H54 (cell line): ENCODE results near the gene FLOT1.
A peak's percentile ranks its signal among the peaks of the same experiment; 100 is the strongest.

Experiments
- DNase-seq: peaks from one replicate; pipeline ENCODE4 v3.0.0; 2011; ENCODE audit warnings: low spot score, mixed read lengths; ENCODE audit not compliant: insufficient read length
- FAIRE-seq: peaks from 3 replicates; lab custom pipeline; 2011; peaks lifted over from hg19 to GRCh38; lab: Jason Lieb, UNC
- POLR2A ChIP-seq: IDR thresholded peaks from 2 replicates; pipeline ENCODE4 v1.6.1; 2011; ENCODE audit warnings: low read depth, mild to moderate bottlenecking, low read length

The FLOT1 gene, protein sequence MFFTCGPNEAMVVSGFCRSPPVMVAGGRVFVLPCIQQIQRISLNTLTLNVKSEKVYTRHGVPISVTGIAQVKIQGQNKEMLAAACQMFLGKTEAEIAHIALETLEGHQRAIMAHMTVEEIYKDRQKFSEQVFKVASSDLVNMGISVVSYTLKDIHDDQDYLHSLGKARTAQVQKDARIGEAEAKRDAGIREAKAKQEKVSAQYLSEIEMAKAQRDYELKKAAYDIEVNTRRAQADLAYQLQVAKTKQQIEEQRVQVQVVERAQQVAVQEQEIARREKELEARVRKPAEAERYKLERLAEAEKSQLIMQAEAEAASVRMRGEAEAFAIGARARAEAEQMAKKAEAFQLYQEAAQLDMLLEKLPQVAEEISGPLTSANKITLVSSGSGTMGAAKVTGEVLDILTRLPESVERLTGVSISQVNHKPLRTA

DNA sequence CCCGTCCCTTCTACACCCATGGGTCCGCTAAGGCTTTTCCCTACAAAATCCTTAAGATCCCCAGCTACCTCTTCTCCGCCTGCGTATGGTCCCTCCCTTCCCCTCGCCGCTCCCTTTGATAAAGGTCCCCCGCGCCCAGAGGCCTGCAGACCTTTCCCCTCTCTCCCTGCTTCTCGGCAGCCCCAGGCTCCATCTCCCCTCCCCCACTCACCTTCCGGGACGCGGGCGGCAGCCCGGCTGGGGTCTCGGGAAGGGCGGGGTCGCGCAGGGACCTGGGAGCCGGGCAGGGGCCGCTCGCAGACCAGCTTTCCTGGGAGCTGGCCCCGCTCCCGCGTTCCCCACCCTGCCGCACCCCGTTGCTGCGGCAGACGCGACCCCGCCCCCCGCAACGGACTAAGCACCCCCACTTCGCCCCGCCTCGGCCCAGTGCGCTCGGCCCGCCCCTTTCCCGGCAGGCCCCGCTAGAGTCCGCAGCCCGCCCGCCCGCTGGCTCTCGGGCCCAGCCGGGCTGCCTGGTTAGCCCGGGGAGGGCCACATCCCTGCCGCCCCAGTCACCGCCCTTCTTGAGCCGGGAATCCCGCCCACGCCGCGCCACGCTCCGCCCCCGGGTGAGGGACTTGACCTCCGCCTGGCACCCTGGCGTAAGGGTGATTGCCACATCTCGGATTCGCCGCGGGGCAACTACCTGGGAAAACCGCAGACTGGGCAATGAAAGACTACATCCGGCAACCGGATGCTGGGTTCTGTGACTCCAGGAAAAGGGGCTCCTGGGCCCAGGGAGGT lies at the start of gene FLOT1:
TSS of gene FLOT1 (minus strand) at position 372 of the 783 bp plus-strand sequence. CDS start 498 bp downstream, outside the sequence.
- DNase-seq (peak; percentile 77), FAIRE-seq (no peak)
- TF ChIP-seq POLR2A = no peak; the same call in none of the 2 replicates

DNA sequence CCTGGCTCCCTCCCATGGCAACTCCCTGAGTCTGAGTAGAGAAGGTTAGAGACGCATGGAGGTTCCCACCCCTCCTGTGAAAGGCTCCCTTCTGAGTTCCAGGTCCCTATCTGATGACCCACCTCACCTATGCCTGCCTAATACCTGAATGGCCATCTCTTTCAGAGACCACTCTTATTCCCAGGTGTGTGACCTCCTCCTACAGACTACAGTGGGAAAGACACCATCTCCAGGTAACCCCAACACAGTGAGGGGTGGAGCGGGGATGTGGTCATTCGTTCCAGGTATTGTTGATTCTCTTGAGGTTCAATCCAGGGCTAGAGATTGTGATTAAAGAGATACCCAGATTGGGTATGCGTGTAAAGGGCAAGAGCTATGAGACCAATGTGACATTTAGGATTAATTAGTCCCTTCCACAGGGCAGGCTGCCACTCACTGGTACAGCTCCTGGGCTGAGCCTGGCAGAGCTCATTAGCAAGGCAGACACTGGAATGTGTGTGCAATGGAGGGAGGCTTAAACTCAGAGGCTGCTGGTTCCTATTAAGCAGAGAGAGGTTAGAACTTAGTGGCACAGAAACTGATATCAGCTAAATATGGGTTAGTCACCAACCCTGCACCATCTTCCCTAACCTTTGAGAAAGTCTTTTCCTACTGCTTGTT lies 48.4 kb upstream of the FLOT1 start:
- DNase-seq (no peak), FAIRE-seq (no peak)
- no peak for TF ChIP-seq POLR2A

DNA sequence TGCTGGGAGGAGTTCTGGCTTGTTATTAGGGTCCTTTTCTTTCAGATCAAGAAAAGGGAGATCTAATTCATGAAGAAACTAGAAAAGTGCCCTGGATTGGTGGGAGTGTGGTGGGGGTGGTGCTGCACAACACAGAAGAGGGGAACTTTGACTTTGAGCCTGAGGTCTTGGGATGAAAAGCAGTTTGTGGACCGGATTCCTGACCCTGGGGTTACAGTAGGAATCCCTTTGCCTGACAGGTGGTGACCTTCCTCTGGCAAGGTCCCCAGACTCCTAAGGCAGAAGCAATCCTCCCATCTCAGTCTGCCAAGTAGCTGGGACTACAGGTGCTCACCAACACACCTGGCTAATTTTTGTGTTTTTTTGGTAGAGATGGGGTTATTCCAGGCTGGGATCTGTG lies 47.1 kb upstream of the FLOT1 start:
- DNase-seq (no peak), FAIRE-seq (no peak)
- TF ChIP-seq POLR2A = no peak

DNA sequence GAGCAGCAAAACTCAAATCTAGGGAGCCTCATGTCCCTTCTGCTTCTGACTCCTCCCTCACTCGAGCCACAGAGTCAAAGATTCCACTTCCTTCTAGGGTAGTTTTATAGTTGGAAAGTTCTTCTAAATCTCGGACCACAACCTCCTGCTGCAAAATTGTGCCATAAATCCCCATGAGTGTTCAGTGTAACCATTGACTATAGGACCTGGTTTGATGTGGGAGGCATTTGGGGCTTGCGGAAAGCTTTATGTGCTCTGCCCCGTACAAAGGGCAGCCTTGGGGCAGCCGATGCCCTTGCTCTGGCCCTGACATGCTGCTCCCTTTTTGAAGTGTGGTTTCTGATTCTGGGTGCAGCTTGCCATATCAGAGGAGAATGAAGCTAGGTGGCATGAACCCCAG lies 45.5 kb upstream of the FLOT1 start:
- FAIRE-seq (no peak), DNase-seq (no peak)
- TF ChIP-seq POLR2A = no peak

DNA sequence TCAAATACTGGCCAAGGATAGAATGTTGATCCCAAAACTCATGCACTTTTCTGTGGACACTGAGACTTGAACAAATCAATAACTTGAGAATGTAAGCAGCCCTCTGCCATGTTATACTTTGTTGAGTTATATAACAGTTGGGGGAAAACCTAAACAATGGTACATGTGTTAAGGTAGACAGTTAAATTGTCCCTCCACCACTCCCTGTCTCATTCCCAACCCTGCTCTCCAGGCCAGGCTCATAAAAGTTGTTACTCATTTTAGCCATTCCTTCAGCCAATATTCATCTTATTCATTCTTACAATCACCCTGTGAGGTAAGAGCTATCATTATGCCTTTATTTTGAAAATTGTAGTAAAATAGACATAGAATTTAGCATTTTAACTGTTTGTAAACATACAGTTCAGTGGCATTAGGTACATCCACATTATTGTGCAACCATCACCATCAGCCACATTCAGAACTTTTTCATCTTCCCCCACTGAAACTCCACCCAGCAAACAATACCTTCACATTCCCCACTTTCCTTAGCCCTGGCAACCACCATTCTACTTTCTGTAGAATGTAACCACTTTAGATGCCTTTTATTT lies 40.0 kb upstream of the FLOT1 start:
- no peak for FAIRE-seq
- no peak for DNase-seq
- no peak for TF ChIP-seq POLR2A

DNA sequence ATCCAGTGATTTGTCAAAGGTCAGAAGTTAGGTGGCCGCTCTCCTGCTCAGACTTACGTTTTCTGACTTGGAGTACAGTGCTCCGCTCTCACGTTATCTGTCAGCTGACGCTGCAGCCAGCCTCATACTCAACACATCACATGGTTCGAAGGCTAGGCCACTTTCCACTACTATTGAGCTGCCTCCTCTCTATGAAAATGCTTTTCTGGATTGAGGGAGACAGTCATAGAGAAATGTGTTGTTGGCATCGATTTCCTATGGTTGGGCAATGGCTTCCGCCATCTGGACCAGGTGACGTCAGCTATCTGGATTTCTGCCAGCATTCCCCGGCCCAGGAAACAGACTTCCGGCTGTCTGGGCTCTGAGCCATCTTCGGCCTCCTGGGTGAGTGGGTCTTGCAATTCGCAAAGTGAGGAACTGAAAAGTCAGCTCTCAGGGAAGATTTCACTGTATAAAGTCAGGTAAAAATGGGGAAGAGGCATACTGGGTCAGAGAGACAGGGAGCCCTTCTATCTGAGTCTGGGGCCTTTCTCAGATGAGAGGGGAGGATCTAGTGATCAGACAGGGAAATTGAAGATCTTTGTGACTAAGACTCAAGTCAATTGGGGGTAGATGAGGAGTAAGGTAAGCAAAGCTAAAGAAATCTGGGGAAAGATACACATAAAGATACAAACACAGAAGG lies 39.4 kb upstream of the FLOT1 start:
- peak; percentile 80 for FAIRE-seq
- TF ChIP-seq POLR2A = no peak
- peak; percentile 61 for DNase-seq

DNA sequence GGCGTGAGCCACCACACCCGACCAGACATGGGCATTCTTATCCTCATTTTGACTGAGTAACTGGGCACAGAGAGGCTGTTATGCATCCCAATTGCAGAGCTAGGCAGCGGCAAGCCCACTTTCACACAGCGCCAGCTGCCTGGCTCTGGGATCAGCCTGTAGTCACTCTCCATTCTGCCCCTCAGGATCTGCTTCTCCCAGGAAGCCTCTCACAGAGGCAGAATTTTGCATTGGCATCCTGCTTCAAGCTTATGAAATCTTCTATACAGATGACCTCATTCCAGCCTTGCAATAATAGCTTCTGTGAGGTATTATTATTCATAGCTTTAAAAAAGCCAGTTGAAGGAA lies 38.9 kb upstream of the FLOT1 start:
- DNase-seq = no peak
- FAIRE-seq = no peak
- no peak for TF ChIP-seq POLR2A

DNA sequence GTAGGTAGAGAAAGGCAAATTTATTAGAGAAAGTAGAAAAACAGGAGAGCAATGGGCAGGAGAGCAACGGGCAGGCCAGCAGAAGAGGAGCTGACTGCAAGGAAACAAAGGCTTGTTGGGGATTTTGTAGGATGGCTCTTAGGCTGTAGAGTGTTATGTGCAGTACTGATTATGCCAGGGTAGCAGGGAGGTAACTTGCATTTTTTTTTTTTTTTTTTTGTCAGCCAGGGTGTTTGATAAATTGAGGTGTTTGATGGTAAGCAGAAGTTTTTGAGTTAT lies 38.1 kb upstream of the FLOT1 start:
- FAIRE-seq (no peak), DNase-seq (no peak)
- TF ChIP-seq POLR2A = no peak

DNA sequence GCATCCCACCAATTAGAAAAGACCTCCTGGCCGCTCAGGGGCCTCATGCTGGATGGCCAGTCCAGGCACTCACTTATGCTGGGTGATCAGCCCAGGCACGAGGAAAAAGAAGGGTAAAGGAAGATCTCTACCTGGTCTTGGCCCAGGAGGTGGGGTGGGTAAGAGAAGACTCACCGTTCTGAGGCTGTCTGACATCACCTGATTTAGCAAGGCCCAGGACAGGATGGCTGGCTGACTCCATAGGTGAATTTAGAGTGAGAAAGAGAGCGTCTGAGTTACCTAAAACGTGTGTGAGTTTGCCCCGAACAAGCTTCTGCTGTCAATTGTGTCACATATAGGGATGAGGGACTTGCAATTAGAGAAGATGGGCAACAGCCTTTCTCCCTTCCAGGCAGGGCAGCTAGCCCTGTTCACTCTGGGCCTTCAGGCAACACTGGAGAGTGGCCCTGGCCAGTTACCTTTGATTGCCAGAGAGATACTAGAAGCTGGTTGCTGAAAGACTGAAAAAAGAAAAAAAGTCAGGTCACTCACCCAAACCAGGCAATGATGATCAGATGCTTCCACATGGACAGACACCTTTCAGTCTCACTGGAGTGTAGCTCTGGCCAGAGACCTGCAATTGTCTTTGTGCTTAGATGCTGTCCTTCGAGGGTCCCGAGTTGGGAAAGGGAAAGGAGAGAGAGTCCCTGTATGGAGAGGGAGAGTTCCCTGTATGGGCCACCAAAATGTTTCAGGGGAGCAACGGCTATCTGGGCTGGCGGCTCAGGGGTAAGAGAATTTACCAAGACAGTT lies 37.6 kb upstream of the FLOT1 start:
- FAIRE-seq (no peak), DNase-seq (no peak)
- no peak for TF ChIP-seq POLR2A

DNA sequence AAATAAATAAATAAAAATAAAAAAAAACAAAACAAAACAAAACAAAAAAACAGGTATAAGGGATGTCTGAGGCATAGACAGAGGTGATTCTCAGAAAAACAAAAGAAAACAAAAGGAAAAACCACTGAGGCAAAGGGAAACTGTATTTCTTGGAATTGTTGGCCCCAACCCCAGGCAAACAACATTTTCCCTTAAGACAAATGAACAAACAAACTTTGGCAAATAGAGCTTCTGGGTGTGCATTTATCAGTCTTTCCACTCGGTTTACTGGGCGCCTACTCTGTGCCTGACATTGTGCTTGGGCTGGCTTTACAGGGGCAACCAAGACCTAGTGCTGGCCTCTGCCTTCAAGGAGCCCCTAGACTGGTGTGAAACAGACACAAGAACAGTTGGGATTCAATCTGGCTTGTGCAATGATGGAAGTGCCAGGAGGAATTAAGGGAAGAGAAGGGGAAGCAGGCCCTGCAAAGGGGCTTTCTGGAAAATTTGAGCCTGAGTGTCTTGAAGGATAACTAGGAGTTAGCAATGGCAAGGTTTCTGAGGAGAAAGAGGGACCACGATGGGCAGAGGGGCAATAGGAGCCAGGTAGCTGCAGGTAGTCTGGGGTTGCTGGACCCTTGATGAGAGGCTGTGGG lies 35.6 kb upstream of the FLOT1 start:
- FAIRE-seq (no peak), DNase-seq (no peak)
- no peak for TF ChIP-seq POLR2A

DNA sequence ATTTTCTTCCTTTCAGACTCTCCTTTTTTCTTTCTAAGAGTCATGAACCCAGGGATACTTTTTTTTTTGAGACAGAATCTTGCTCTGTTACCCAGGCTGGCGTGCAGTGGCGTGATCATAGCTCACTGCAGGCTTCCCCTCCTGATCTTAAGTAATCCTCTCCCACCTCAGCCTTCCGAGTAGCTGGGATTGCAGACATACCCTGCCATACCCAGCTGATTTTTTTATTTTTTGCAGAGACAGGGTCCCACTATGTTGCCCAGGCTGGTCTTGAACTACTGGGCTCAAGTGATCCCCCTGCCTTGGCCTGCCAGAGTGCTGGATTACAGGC lies 34.6 kb upstream of the FLOT1 start:
- TF ChIP-seq POLR2A = no peak
- FAIRE-seq (no peak), DNase-seq (no peak)

DNA sequence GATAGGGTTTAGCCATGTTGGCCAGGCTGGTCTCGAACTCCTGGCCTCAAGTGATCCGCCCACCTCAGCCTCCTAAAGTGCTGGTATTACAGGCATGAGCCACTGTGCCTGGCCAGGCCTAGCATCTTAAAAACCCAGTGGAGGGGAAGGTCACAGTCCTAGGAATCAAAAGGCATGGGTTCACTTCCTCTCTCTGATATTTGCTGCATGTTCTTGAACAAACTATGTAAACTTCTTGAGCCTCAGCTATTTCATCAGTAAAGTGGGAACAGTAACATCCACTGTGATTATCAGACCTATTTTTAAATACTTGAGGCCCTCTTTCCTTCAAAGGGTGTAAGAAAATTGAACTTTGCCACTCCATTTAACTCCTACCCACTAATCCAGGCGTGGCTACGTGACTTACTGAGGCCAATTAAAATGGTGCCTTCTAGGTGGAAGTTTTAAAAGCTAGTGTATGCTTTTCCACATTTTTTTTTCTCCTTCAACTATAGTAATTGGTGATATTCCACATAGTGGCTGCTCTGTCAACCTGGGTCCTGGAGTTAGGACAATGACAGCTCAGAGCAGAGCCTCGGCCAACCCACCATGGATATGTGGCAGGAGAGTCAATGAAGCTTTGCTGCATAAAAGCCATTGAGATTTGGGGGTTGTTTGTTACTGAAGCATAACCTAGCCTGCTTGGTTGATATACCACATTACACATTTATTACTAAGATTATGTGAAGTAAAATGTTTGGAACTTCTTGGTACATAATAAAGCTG lies 34.1 kb upstream of the FLOT1 start:
- no peak for TF ChIP-seq POLR2A
- FAIRE-seq = no peak
- DNase-seq = no peak
